Measurements from ENCODE around the gene ZBTB47.

ZBTB47 gene

DNA sequence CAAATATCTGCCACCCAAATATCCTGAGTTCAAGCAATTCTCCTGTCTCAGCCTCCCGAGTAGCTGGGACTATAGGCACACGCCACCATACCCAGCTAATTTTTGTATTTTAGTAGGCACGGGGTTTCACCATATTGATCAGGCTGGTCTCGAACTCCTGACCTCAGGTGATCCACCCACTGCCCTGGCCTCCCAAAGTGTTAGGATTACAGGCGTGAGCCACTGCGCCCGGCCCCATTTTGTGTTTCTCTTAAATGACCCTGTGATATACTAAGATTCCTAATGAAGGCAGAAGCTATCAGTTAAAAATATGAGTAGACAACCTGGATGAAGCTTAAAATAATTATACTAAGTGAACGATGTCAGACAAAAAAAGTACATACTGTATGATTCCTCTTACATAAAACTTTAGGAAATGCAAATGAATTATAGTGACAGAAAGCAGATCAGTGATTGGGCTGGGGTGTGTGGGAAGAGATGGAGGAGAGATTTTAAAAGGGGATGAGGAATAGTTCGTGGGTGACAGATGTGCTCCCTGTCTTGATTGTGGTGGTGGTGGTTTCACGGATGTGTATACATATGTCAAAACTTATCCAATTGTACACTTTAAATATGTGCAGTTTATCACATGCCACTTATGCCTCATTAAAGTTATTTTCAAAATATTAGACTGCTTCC lies 28.0 kb downstream of the ZBTB47 start:
- DNase-seq (ENCODE audit: low read depth), result no peak
- H3K4me3 ChIP-seq (ENCODE audit: low read depth, low read length), result no peak overlapping the region
- TF ChIP-seq, protein P1, sequence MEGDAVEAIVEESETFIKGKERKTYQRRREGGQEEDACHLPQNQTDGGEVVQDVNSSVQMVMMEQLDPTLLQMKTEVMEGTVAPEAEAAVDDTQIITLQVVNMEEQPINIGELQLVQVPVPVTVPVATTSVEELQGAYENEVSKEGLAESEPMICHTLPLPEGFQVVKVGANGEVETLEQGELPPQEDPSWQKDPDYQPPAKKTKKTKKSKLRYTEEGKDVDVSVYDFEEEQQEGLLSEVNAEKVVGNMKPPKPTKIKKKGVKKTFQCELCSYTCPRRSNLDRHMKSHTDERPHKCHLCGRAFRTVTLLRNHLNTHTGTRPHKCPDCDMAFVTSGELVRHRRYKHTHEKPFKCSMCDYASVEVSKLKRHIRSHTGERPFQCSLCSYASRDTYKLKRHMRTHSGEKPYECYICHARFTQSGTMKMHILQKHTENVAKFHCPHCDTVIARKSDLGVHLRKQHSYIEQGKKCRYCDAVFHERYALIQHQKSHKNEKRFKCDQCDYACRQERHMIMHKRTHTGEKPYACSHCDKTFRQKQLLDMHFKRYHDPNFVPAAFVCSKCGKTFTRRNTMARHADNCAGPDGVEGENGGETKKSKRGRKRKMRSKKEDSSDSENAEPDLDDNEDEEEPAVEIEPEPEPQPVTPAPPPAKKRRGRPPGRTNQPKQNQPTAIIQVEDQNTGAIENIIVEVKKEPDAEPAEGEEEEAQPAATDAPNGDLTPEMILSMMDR (IDR thresholded peaks at IDR 0.05; ENCODE audit: low read depth, low read length), result no peak
- no peak for TF ChIP-seq POLR2A (IDR thresholded peaks at IDR 0.05; ENCODE audit: extremely low read depth, insufficient read length)
- no peak for TF ChIP-seq MYC (IDR thresholded peaks at IDR 0.05; ENCODE audit: low read depth, low read length)
- TF ChIP-seq, protein P2, sequence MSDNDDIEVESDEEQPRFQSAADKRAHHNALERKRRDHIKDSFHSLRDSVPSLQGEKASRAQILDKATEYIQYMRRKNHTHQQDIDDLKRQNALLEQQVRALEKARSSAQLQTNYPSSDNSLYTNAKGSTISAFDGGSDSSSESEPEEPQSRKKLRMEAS (IDR thresholded peaks at IDR 0.05; ENCODE audit: low read depth, low read length), result no peak

DNA sequence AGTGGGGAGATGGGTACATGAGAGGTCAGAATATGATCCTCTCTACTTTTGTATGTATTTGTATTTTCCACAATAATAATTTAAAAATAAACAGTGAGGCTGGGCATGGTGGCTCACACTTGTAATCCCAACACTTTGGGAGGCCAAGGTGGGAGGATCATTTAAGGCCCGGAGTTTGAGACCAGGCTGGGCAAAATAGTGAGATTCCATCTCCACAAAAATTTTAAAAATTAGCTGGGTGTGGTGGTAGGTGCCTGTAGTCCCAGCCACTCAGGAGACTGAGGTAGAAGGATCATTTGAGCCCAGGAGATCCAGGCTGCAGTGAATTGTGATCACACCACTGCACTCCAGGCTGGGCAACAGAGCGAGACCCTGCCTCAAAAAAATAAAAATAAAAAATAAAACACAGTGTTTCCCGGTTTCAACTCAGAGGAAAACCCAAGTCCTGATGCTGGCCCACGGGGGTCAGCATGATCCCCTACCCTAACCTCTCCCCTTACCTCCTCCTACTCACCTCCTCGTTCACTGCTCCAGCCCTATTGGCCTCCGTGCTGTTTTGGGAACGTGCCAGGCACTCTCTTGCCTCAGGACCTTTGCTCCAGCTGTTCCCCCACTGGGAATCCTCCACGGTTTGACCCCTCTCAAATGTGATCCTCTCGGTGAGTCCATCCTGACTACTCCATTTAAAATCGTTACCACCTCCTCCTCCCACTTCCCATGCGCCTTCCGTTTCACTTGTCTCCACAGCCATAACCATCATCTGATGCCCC lies 29.0 kb downstream of the ZBTB47 start:
- TF ChIP-seq, protein P2 (IDR thresholded peaks at IDR 0.05; ENCODE audit: low read depth, low read length), result no peak
- TF ChIP-seq, protein P1 (IDR thresholded peaks at IDR 0.05; ENCODE audit: low read depth, low read length), result no peak
- no peak for TF ChIP-seq POLR2A (IDR thresholded peaks at IDR 0.05; ENCODE audit: extremely low read depth, insufficient read length)
- no peak for TF ChIP-seq MYC (IDR thresholded peaks at IDR 0.05; ENCODE audit: low read depth, low read length)
- no peak overlapping the region for H3K4me3 ChIP-seq (ENCODE audit: low read depth, low read length)
- no peak for DNase-seq (ENCODE audit: low read depth)

DNA sequence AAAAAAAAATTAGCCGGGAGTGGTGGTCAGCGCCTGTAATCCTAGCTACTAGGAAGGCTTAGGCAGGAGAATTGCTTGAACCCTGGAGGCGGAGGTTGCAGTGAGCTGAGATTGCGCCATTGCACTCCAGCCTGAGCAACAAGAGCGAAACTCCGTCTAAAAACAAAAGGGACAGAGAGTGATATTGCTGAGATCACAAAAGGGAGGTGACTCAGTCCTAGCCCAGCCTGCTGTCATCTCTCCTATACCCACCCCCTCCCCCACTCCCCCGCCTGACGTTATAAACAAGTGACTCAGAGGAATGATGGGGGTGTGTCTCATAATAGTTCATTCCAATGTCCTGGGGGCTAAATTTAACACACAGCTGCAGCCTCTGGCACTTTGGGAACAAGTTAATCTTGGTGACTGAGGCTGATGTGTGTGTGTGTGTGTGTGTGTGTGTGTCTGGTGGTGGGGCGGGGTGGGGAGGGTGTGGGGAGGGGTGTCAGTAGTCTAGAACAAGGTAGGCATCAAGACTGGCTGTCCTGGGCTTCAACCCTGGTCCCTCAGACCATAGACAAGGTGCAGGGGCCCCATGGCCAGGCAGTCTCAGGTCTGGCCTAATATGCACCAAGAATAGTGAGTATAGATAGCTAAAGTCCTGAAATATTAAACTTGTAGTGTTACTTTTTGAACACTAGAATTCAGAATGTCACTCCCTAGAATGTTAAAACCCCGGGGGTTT lies 30.5 kb downstream of the ZBTB47 start:
- DNase-seq (ENCODE audit: low read depth), result peak; percentile 87
- TF ChIP-seq, protein P1 (IDR thresholded peaks at IDR 0.05; ENCODE audit: low read depth, low read length), result no peak
- TF ChIP-seq, protein P2 (IDR thresholded peaks at IDR 0.05; ENCODE audit: low read depth, low read length), result no peak
- TF ChIP-seq POLR2A (IDR thresholded peaks at IDR 0.05; ENCODE audit: extremely low read depth, insufficient read length) (no peak), MYC (IDR thresholded peaks at IDR 0.05; ENCODE audit: low read depth, low read length) (no peak)
- no peak overlapping the region for H3K4me3 ChIP-seq (ENCODE audit: low read depth, low read length)

DNA sequence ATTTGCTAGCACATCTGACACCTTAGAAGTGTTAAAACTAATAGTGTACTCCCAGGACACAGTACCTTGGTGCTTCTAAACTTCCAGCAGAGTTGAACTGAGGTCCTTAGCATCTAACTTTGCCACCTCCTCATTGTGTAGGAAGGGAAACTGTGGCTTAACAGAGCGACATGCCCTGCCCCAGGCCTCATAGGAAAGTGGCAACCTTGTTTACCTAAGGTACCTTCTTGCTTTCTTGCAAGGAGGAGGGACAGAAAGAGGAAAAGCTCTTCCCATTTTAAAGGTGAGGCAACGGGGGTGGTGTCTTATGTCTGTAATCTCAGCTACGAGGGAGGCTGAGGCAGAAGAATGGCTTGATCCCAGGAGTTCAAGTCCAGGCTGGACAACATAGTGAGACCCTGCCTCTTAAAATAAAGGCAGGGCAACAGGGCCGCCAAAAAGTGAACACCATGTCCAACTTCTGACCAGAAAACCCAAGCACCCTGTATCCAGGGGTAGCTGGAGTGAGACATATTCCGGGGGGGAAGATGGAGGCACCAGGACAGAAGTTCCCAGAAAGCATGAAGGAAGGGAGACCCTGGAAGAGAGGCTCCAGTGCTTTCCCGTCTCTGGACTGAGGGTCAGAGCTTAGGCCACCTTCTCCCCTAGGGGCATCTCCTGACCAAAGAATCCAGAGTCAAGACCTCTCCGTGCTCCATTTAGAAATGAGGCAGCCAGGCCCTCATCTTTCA lies 31.3 kb downstream of the ZBTB47 start:
- no peak for DNase-seq (ENCODE audit: low read depth)
- H3K4me3 ChIP-seq (ENCODE audit: low read depth, low read length), result no peak overlapping the region
- TF ChIP-seq POLR2A (IDR thresholded peaks at IDR 0.05; ENCODE audit: extremely low read depth, insufficient read length), result no peak
- TF ChIP-seq, protein P2 (IDR thresholded peaks at IDR 0.05; ENCODE audit: low read depth, low read length), result no peak
- TF ChIP-seq, protein P1 (IDR thresholded peaks at IDR 0.05; ENCODE audit: low read depth, low read length), result no peak
- no peak for TF ChIP-seq MYC (IDR thresholded peaks at IDR 0.05; ENCODE audit: low read depth, low read length)

DNA sequence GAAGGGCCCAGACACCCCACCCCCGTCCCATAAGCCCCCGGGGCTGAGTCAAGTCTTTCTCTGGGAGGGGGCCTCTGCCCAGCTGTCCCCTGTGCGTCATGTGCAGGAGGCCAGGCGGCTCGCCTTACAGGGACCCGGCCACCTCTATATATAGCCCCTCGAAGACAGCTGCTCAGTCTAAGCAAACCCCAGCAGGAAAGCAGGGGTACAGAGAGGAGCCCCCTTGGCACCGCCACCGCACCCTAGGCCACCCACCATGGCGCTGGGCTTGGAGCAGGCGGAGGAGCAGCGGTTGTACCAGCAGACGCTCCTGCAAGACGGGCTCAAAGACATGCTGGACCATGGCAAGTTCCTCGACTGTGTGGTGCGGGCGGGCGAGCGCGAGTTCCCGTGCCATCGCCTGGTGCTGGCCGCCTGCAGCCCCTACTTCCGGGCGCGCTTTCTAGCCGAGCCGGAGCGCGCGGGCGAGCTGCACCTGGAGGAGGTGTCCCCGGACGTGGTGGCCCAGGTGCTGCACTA lies 31.9 kb downstream of the ZBTB47 start, which contains the start of gene KLHL40:
TSS of gene KLHL40 (plus strand) at position 175 of the 519 bp plus-strand sequence. CDS start at position 257, 82 bp downstream.
- TF ChIP-seq MYC (IDR thresholded peaks at IDR 0.05; ENCODE audit: low read depth, low read length) (no peak), POLR2A (IDR thresholded peaks at IDR 0.05; ENCODE audit: extremely low read depth, insufficient read length) (no peak)
- TF ChIP-seq, protein P2 (IDR thresholded peaks at IDR 0.05; ENCODE audit: low read depth, low read length), result no peak
- no peak for DNase-seq (ENCODE audit: low read depth)
- no peak within 1 kb of the TSS for H3K4me3 ChIP-seq (ENCODE audit: low read depth, low read length)

All from NB4 (cell line).